ENCODE data around the gene UTP20.

- TF ChIP-seq, protein P1, sequence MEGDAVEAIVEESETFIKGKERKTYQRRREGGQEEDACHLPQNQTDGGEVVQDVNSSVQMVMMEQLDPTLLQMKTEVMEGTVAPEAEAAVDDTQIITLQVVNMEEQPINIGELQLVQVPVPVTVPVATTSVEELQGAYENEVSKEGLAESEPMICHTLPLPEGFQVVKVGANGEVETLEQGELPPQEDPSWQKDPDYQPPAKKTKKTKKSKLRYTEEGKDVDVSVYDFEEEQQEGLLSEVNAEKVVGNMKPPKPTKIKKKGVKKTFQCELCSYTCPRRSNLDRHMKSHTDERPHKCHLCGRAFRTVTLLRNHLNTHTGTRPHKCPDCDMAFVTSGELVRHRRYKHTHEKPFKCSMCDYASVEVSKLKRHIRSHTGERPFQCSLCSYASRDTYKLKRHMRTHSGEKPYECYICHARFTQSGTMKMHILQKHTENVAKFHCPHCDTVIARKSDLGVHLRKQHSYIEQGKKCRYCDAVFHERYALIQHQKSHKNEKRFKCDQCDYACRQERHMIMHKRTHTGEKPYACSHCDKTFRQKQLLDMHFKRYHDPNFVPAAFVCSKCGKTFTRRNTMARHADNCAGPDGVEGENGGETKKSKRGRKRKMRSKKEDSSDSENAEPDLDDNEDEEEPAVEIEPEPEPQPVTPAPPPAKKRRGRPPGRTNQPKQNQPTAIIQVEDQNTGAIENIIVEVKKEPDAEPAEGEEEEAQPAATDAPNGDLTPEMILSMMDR (IDR thresholded peaks at IDR 0.05): no peak
- no peak for TF ChIP-seq POLR2A (IDR thresholded peaks at IDR 0.05)
Observed at GRCh38 chr12:101327546-101327945, 47.6 kb downstream of the UTP20 start.

Data from tibial nerve (tissue), 3 donors.